Adipose tissue (tissue), 3 donors: ENCODE measurements around the gene NELL1. TPM values are rescaled to one million over a fixed set of nuclear protein-coding genes. Genes with fewer than 3 reads are reported as not detected.

Source experiments
- H3K27ac ChIP-seq: one replicate; pipeline ENCODE4 v1.5.1; 2013; ENCODE audit warnings: low read depth, low read length
- WGBS, 3 donors: extraction: QIAGEN DNeasy Blood & Tissue Kit; methylation state at CpG; one replicate each; pipeline ENCODE4 v1.1.7; 2013; 5-methylcytosine and 5-hydroxymethylcytosine counted together
- polyA plus RNA-seq, 3 donors: library from polyadenylated mRNA; stranded (reverse); fragments of 200-250 nt; gene quantifications; one replicate each; pipeline ENCODE4 v1.2.3, GENCODE V29; 2013
- donor health status: healthy with polysubstance abuse.
- donor health status: Bipolar disorder and iron deficiency.
- donor health status: healthy.

The NELL1 gene
- polyA plus RNA-seq = under 1 TPM in 2 of 3 donors, not detected in 1; 0.03 TPM

- H3K27ac ChIP-seq = no peak within 1 kb of the TSS
- 1 to 2% (median 1%) methylated on average over 76 to 93 of the region's 93 CpGs for WGBS, 3 donors
Observed at GRCh38 chr11:20668844-20669819, at the start of gene NELL1. Gene NELL1, plus strand, starts transcription at chr11:20669586.

GRCh38 chr11:20620988-20621387 is 48.4 kb upstream of the NELL1 start:
- 44 to 66% (median 66%) methylated on average over 2 of the region's 2 CpGs for WGBS, 3 donors

GRCh38 chr11:20621679-20622078 is 47.7 kb upstream of the NELL1 start:
- 26 to 54% (median 44%) methylated on average over 6 of the region's 6 CpGs for WGBS, 3 donors
- no peak overlapping the region for H3K27ac ChIP-seq

More at GRCh38 chr11:20620988-20621387, 48.4 kb upstream of the NELL1 start:
- no peak overlapping the region for H3K27ac ChIP-seq

- no peak overlapping the region for H3K27ac ChIP-seq
- WGBS, 3 donors = 28 to 45% (median 40%) methylated on average over 4 of the region's 4 CpGs
Observed at GRCh38 chr11:20623252-20623651, 46.1 kb upstream of the NELL1 start.

- H3K27ac ChIP-seq = no peak overlapping the region
- 48 to 77% (median 70%) methylated on average over 4 of the region's 4 CpGs for WGBS, 3 donors
Observed at GRCh38 chr11:20626279-20626678, 43.1 kb upstream of the NELL1 start.

- no peak overlapping the region for H3K27ac ChIP-seq
- WGBS, 3 donors = 67 to 84% (median 70%) methylated on average over 3 of the region's 3 CpGs
Observed at GRCh38 chr11:20627026-20627425, 42.4 kb upstream of the NELL1 start.

- H3K27ac ChIP-seq = no peak overlapping the region
- WGBS, 3 donors = 28 to 65% (median 63%) methylated on average over 3 of the region's 3 CpGs
Observed at GRCh38 chr11:20627701-20628100, 41.7 kb upstream of the NELL1 start.

- H3K27ac ChIP-seq = no peak overlapping the region
- 63 to 72% (median 67%) methylated on average over 5 of the region's 5 CpGs for WGBS, 3 donors
Observed at GRCh38 chr11:20631519-20632168, 37.7 kb upstream of the NELL1 start.

- H3K27ac ChIP-seq = no peak overlapping the region
- 31 to 54% (median 43%) methylated on average over 1 of the region's 1 CpG for whole genome bisulfite sequencing, 3 donors
Observed at GRCh38 chr11:20632169-20632532, 37.2 kb upstream of the NELL1 start.

- WGBS, 3 donors = 80 to 92% (median 89%) methylated on average over 5 of the region's 5 CpGs
- H3K27ac ChIP-seq = no peak overlapping the region
Observed at GRCh38 chr11:20634044-20634443, 35.3 kb upstream of the NELL1 start.

- 73 to 77% (median 75%) methylated on average over 7 of the region's 7 CpGs for WGBS, 3 donors
- no peak overlapping the region for H3K27ac ChIP-seq
Observed at GRCh38 chr11:20634781-20635180, 34.6 kb upstream of the NELL1 start.

GRCh38 chr11:20638074-20638473 is 31.3 kb upstream of the NELL1 start:
- 48 to 82% (median 71%) methylated on average over 7 of the region's 7 CpGs for WGBS, 3 donors
- H3K27ac ChIP-seq = no peak overlapping the region

GRCh38 chr11:20639688-20640087 is 29.7 kb upstream of the NELL1 start:
- WGBS, 3 donors = 44 to 57% (median 55%) methylated on average over 3 of the region's 3 CpGs
- no peak overlapping the region for H3K27ac ChIP-seq

GRCh38 chr11:20640401-20640800 is 29.0 kb upstream of the NELL1 start:
- WGBS, 3 donors = 94 to 96% (median 96%) methylated on average over 2 of the region's 2 CpGs
- no peak overlapping the region for H3K27ac ChIP-seq

- H3K27ac ChIP-seq = no peak overlapping the region
- WGBS, 3 donors = 81 to 86% (median 85%) methylated on average over 4 of the region's 4 CpGs
Observed at GRCh38 chr11:20644360-20644759, 25.0 kb upstream of the NELL1 start.

- no peak overlapping the region for H3K27ac ChIP-seq
- 39 to 44% (median 40%) methylated on average over 4 of the region's 4 CpGs for WGBS, 3 donors
Observed at GRCh38 chr11:20647976-20648565, 21.3 kb upstream of the NELL1 start.

- H3K27ac ChIP-seq = no peak overlapping the region
- 74 to 78% (median 77%) methylated on average over 13 of the region's 13 CpGs for WGBS, 3 donors
Observed at GRCh38 chr11:20652150-20652806, 17.1 kb upstream of the NELL1 start.

- 66 to 73% (median 69%) methylated on average over 3 of the region's 3 CpGs for WGBS, 3 donors
- no peak overlapping the region for H3K27ac ChIP-seq
Observed at GRCh38 chr11:20654038-20654437, 15.3 kb upstream of the NELL1 start.

- H3K27ac ChIP-seq = no peak overlapping the region
- 71 to 79% (median 76%) methylated on average over 4 of the region's 4 CpGs for WGBS, 3 donors
Observed at GRCh38 chr11:20656901-20657300, 12.5 kb upstream of the NELL1 start.
